Thyroid gland (tissue), 4 donors: ENCODE measurements around the gene NODAL. TPM values are rescaled to one million over a fixed set of nuclear protein-coding genes. Genes with fewer than 3 reads are reported as not detected.

Experiments
- DNase-seq, 2 donors: peaks; one replicate each; pipeline ENCODE4 v3.0.0-alpha.2; 2019
- H3K27ac ChIP-seq, 3 donors: fragments of 200-600 bp; sonication (generic); 1 replicate in 2 of 3; 2 replicates in 1 of 3; pipeline ENCODE4 v1.5.1; 2016 to 2019; ENCODE audit warnings: mild to moderate bottlenecking in 1 of 3, moderate library complexity in 1 of 3
- H3K27me3 ChIP-seq: fragments of 200-600 bp; sonication (generic); one replicate; pipeline ENCODE4 v1.5.1; 2019
- H3K36me3 ChIP-seq, 2 donors: fragments of 200-600 bp; sonication (generic); one replicate each; pipeline ENCODE4 v1.5.1; 2016 to 2019
- H3K4me1 ChIP-seq, 2 donors: fragments of 200-600 bp; sonication (generic); one replicate each; pipeline ENCODE4 v1.5.1; 2017 to 2019
- H3K4me3 ChIP-seq, 3 donors: fragments of 200-600 bp; sonication (generic); replicated peaks in 1 of 3; 1 replicate in 2 of 3; 2 replicates in 1 of 3; pipeline ENCODE4 v1.5.1; 2016; ENCODE audit warnings: mild to moderate bottlenecking in 1 of 3
- H3K9me3 ChIP-seq: fragments of 200-600 bp; sonication (generic); one replicate; pipeline ENCODE4 v1.5.1; 2017
- CTCF ChIP-seq, 6 experiments: fragments of 200-600 bp in 3 of 6; fragments of 450-650 bp in 3 of 6; sonication (generic) in 3 of 6; IDR thresholded peaks; one replicate each; pipeline ENCODE4 v1.5.1; 2016 to 2019; ENCODE audit warnings: antibody characterized with exemption in 6 of 6, mild to moderate bottlenecking in 2 of 6, inconsistent platforms in 1 of 6, moderate library complexity in 1 of 6
- POLR2A ChIP-seq, 2 donors: fragments of 450-650 bp; IDR thresholded peaks; one replicate each; pipeline ENCODE4 v1.6.1; 2017; ENCODE audit warnings: antibody characterized with exemption in 2 of 2, mild to moderate bottlenecking in 2 of 2, moderate library complexity in 1 of 2
- WGBS, 2 donors: methylation state at CpG; one replicate each; pipeline ENCODE4 v1.1.5; 2017; 5-methylcytosine and 5-hydroxymethylcytosine counted together
- intact Hi-C: fragments of 100-400 bp; cut with DNase I; formaldehyde crosslinking; loops from one replicate; pipeline ENCODE4 v1.15.1; 2023
- total RNA-seq, 4 donors: library from RNA; depleted of rRNA; stranded (reverse); fragments of >200 nt; gene quantifications; one replicate each; pipeline ENCODE4 v1.2.3, GENCODE V29; 2016

Gene NODAL
- total RNA-seq, 4 donors from 2014 or later = not detected

- peaks cover 6 to 17% of the 10 kb centered on the region in 2 donors for H3K4me1 ChIP-seq
- no peaks in the 10 kb centered on the region for H3K36me3 ChIP-seq
- no peak overlapping the region for H3K4me3 ChIP-seq
- DNase-seq = no peak
- H3K9me3 ChIP-seq = no peaks in the 10 kb centered on the region
- intact Hi-C loops = no loop called here
- no peak overlapping the region for H3K27ac ChIP-seq
- TF ChIP-seq POLR2A (IDR thresholded peaks at IDR 0.05) (no peak), CTCF (IDR thresholded peaks at IDR 0.05) (no peak)
- 86 to 92% methylated on average over 8 of the region's 8 CpGs for WGBS, 2 donors
- H3K27me3 ChIP-seq = no peaks in the 10 kb centered on the region
Measured at GRCh38 chr10:70475661-70476060, 34.2 kb upstream of the NODAL start.

DNA sequence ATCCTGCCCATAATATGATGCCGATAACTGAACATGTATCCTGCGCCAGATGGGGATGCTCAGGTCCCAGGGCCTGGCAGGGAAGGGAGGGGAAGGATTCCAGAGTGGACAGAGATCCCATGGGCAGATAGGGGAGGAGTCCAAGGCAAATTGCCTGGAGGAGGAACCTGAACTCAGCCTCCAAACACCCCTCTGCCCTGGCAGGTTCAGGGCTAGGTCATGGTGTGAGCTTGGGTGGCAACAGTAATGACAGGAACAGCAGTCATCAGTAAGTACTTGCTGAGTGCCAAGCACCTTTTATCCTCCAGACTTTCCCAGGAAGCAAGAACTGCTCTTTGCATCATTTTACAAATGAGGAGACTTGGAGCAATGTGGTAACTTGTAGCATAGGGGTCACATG lies 33.3 kb upstream of the NODAL start:
- Histone ChIP-seq H3K4me3 (no peak overlapping the region), H3K27ac (no peak overlapping the region), H3K4me1 (peaks cover 6 to 17% of the 10 kb centered on the region in 2 donors), H3K9me3 (no peaks in the 10 kb centered on the region), H3K36me3 (no peaks in the 10 kb centered on the region), H3K27me3 (no peaks in the 10 kb centered on the region)
- intact Hi-C loops = no loop called here
- 94% methylated on average over 2 of the region's 2 CpGs for WGBS, 2 donors
- TF ChIP-seq CTCF (IDR thresholded peaks at IDR 0.05) (no peak), POLR2A (IDR thresholded peaks at IDR 0.05) (no peak)
- DNase-seq = no peak

DNA sequence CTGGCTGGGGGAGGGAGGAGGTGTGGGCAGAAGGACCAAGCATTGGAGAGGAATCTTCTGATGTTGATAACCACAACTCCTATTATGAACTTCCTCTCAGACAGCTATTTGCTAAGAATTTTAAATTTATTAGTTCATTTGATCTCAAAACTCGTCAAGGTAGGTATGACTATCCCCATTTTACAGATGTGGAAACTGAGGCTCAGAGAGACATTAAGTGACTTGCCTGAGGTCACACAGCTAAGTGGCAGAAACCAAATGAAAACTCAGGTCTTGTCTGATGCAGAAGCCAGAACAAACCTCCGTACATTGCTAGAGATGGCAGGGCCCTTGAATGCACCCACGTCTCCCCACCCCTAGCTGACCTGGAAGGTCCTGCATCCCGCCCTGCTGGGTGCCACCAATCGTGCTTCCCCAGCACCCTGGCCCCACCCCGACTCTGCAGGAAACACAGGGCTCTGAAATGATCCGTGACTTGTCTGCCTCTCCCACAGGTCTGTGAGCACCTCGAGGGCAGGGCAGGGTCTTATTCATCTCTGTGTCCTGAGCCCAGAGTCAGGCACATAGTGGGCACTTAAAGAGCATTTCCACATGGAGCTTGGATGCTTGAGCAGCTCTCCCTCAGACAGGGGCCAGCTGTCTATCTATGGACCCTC lies 31.4 kb upstream of the NODAL start:
- Histone ChIP-seq H3K27me3 (no peaks in the 10 kb centered on the region), H3K9me3 (no peaks in the 10 kb centered on the region), H3K4me1 (peaks cover 3 to 15% of the 10 kb centered on the region in 2 donors), H3K36me3 (no peaks in the 10 kb centered on the region), H3K27ac (no peak overlapping the region), H3K4me3 (no peak overlapping the region)
- TF ChIP-seq CTCF (IDR thresholded peaks at IDR 0.05) (no peak), POLR2A (IDR thresholded peaks at IDR 0.05) (no peak)
- DNase-seq = no peak
- 81 to 86% methylated on average over 8 of the region's 8 CpGs for WGBS, 2 donors
- intact Hi-C loops = no loop called here

DNA sequence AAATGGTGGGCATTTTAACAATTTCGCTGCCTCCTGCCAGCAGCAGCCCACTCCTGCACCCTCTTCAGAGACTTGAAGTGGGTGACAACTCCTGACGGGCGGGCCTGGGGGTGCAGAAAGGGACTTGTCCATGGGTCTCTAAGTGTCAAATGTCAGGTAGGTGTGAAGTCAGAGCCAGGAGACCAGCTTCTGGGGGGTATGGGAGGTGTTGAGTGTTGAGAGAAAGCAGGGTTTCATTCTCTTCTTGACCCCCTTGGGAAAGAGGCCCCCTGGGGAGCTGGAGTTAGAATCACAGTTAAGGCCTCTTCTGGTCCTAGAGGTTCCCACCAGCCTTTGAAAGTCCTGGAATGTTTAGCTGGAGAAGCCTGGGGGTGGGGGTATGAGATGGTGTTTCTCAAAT lies 25.5 kb upstream of the NODAL start:
- 43 to 62% methylated on average over 2 to 3 of the region's 3 CpGs for whole genome bisulfite sequencing, 2 donors
- no peak overlapping the region for H3K4me3 ChIP-seq
- no peak for DNase-seq
- TF ChIP-seq POLR2A (IDR thresholded peaks at IDR 0.05) (no peak), CTCF (IDR thresholded peaks at IDR 0.05) (no peak)
- no peaks in the 10 kb centered on the region for H3K36me3 ChIP-seq
- intact Hi-C loops = loop anchor here (10.0 kb wide), 1 partner anchor 408 kb away; no protein-coding TSS in a partner anchor
- no peaks in the 10 kb centered on the region for H3K27me3 ChIP-seq
- no peak overlapping the region for H3K27ac ChIP-seq
- peaks cover 6 to 18% of the 10 kb centered on the region in 2 donors for H3K4me1 ChIP-seq
- no peaks in the 10 kb centered on the region for H3K9me3 ChIP-seq

GRCh38 chr10:70465832-70466231 lies 24.4 kb upstream of the NODAL start:
- H3K27ac ChIP-seq = no peak overlapping the region
- intact Hi-C loops = loop anchor here (10.0 kb wide), 1 partner anchor 409 kb away; no protein-coding TSS in a partner anchor
- DNase-seq = no peak
- no peaks in the 10 kb centered on the region for H3K36me3 ChIP-seq
- H3K4me1 ChIP-seq = peaks cover 6 to 18% of the 10 kb centered on the region in 2 donors
- H3K4me3 ChIP-seq = no peak overlapping the region
- TF ChIP-seq POLR2A (IDR thresholded peaks at IDR 0.05) (no peak), CTCF (IDR thresholded peaks at IDR 0.05) (no peak)
- H3K9me3 ChIP-seq = no peaks in the 10 kb centered on the region
- no peaks in the 10 kb centered on the region for H3K27me3 ChIP-seq
- WGBS, 2 donors = 75 to 82% methylated on average over 2 of the region's 2 CpGs
